GM12878 (cell line): ENCODE measurements around the gene PAM. TPM values are rescaled to one million over a fixed set of nuclear protein-coding genes. Genes with fewer than 3 reads are reported as not detected.

Experiments used
- ATAC-seq: fragments of 200-7000 bp; cut with Tn5 transposase; 3 replicates; pipeline ENCODE4 v1.9.1; 2020; ENCODE audit warnings: mild to moderate bottlenecking, moderate library complexity
- BruUV-seq: library from RNA; stranded (reverse); fragments of 400-500 nt; replicated peaks from 2 replicates; lab custom pipeline; 2021; lab: Mats Ljungman, UMichigan
- CTCF ChIA-PET: fragments of 300-600 bp; sonication (Branson Sonifier 250); formaldehyde crosslinking; extraction: SDS; loops from one replicate; lab custom pipeline; 2021; ENCODE audit warnings: inconsistent platforms; lab: Yijun Ruan, JAX
- POLR2A ChIA-PET: fragments of 350-600 bp; formaldehyde crosslinking; extraction: SDS; loops from one replicate; lab custom pipeline; 2021; ENCODE audit warnings: inconsistent platforms; lab: Charles Lee
- RAD21 ChIA-PET: fragments of 300-600 bp; sonication (Branson Sonifier 250); formaldehyde crosslinking; loops from one replicate; lab custom pipeline; 2023; ENCODE audit warnings: antibody characterized with exemption; ENCODE audit not compliant: unreplicated experiment; lab: Charles Lee
- SMC1A ChIA-PET: fragments of 300-600 bp; sonication (Branson Sonifier 250); formaldehyde crosslinking; loops from one replicate; lab custom pipeline; 2023; ENCODE audit not compliant: unreplicated experiment, uncharacterized antibody; lab: Charles Lee
- DNase-seq: peaks from one replicate; pipeline ENCODE4 v3.0.0-alpha.2; 2011; ENCODE audit warnings: low read depth, low spot score
- FAIRE-seq: peaks from 3 replicates; lab custom pipeline; 2011; peaks lifted over from hg19 to GRCh38; lab: Jason Lieb, UNC
- H2AFZ ChIP-seq: 2 replicates; pipeline ENCODE4 v1.6.0; 2011; ENCODE audit warnings: low read depth, low read length, control low read depth; ENCODE audit not compliant: control insufficient read depth
- H3K27ac ChIP-seq: 2 replicates; pipeline ENCODE4 v1.5.1; 2011; ENCODE audit warnings: control low read depth; ENCODE audit not compliant: control insufficient read depth, insufficient read depth
- H3K27me3 ChIP-seq, 2 experiments: replicated peaks in 1 of 2; 2 replicates each; pipeline versions ENCODE4 v1.6.0 to v1.6.1; 2011; ENCODE audit warnings: low read length in 1 of 2; ENCODE audit not compliant: control insufficient read depth in 2 of 2, insufficient read depth in 2 of 2
- H3K36me3 ChIP-seq, 2 experiments: 2 replicates each; pipeline ENCODE4 v1.5.1; 2011; ENCODE audit warnings: low read length in 1 of 2; ENCODE audit not compliant: control insufficient read depth in 2 of 2, insufficient read depth in 2 of 2
- H3K4me1 ChIP-seq: 2 replicates; pipeline ENCODE4 v1.6.1; 2011; ENCODE audit warnings: mild to moderate bottlenecking, low read length, moderate library complexity, mixed read lengths; ENCODE audit not compliant: control insufficient read depth, insufficient read depth
- H3K4me2 ChIP-seq: 2 replicates; pipeline ENCODE4 v1.6.0; 2011; ENCODE audit warnings: control low read depth; ENCODE audit not compliant: control insufficient read depth, insufficient read depth
- H3K4me3 ChIP-seq: fragments of 200-600 bp; sonication (generic); 2 replicates; pipeline ENCODE4 v1.5.1; 2016
- H3K79me2 ChIP-seq: 2 replicates; pipeline ENCODE4 v1.6.0; 2011; ENCODE audit warnings: low read length; ENCODE audit not compliant: control insufficient read depth, insufficient read depth
- H3K9ac ChIP-seq: 2 replicates; pipeline ENCODE4 v1.8.0; 2011; ENCODE audit warnings: low read length, control low read depth, mixed read lengths; ENCODE audit not compliant: control insufficient read depth, insufficient read depth
- H3K9me3 ChIP-seq: replicated peaks from 3 replicates; pipeline ENCODE4 v1.5.1; 2011; ENCODE audit warnings: mild to moderate bottlenecking, low read length; ENCODE audit not compliant: control insufficient read depth, insufficient read depth
- H4K20me1 ChIP-seq: 2 replicates; pipeline ENCODE4 v1.6.0; 2011; ENCODE audit not compliant: control insufficient read depth, insufficient read depth
- BACH1 ChIP-seq: fragments of 450-650 bp; IDR thresholded peaks from 2 replicates; pipeline ENCODE4 v1.6.1; 2017; ENCODE audit warnings: mild to moderate bottlenecking, borderline replicate concordance
- BCL11A ChIP-seq: IDR thresholded peaks from 2 replicates; pipeline ENCODE4 v1.6.1; 2011; ENCODE audit warnings: low read depth, low read length
- CBX3 ChIP-seq: fragments of 200-600 bp; sonication (generic); IDR thresholded peaks from 2 replicates; pipeline ENCODE4 v1.6.1; 2016; ENCODE audit warnings: low read depth, borderline replicate concordance
- CBX5 ChIP-seq: sonication (generic); IDR thresholded peaks from 2 replicates; pipeline ENCODE4 v1.6.1; 2016; ENCODE audit warnings: low read depth, moderate library complexity, mild to moderate bottlenecking, inconsistent platforms
- CREM ChIP-seq: IDR thresholded peaks from 2 replicates; pipeline ENCODE4 v1.6.1; 2014; ENCODE audit warnings: antibody characterized with exemption, low read depth
- E4F1 ChIP-seq: fragments of 450-650 bp; IDR thresholded peaks from 2 replicates; pipeline ENCODE4 v1.6.1; 2018; ENCODE audit warnings: borderline replicate concordance, mild to moderate bottlenecking; ENCODE audit not compliant: partially characterized antibody
- EED ChIP-seq: sonication (generic); IDR thresholded peaks from 2 replicates; pipeline ENCODE4 v1.6.1; 2016; ENCODE audit warnings: antibody characterized with exemption, low read depth
- ELK1 ChIP-seq: IDR thresholded peaks from 2 replicates; pipeline ENCODE4 v1.6.1; 2012; ENCODE audit warnings: low read depth, low read length, improper control_type of control experiment
- NBN ChIP-seq: fragments of 450-650 bp; IDR thresholded peaks from 2 replicates; pipeline ENCODE4 v1.6.1; 2016
- NR2C2 ChIP-seq: IDR thresholded peaks from 2 replicates; pipeline ENCODE4 v1.6.1; 2011; ENCODE audit warnings: borderline replicate concordance, low read depth; ENCODE audit not compliant: control insufficient read depth, insufficient read length
- RAD51 ChIP-seq: fragments of 450-650 bp; IDR thresholded peaks from 2 replicates; pipeline ENCODE4 v1.6.1; 2016; ENCODE audit warnings: moderate library complexity, mild to moderate bottlenecking, inconsistent platforms
- SMAD5 ChIP-seq: IDR thresholded peaks from 2 replicates; pipeline ENCODE4 v1.6.1; 2016; ENCODE audit warnings: antibody characterized with exemption, low read depth
- SPI1 ChIP-seq: IDR thresholded peaks from 2 replicates; pipeline ENCODE4 v1.6.1; 2011; ENCODE audit warnings: low read depth, mild to moderate bottlenecking, low read length, moderate library complexity, borderline replicate concordance; ENCODE audit not compliant: insufficient read depth
- TAF1 ChIP-seq: IDR thresholded peaks from 2 replicates; pipeline ENCODE4 v1.6.1; 2011; ENCODE audit warnings: mild to moderate bottlenecking, low read depth, low read length, borderline replicate concordance
- TCF7 ChIP-seq: IDR thresholded peaks from 2 replicates; pipeline ENCODE4 v1.6.1; 2014; ENCODE audit warnings: antibody characterized with exemption, borderline replicate concordance
- ZNF274 ChIP-seq: IDR thresholded peaks from one replicate; pipeline ENCODE4 v1.8.0; 2011; ENCODE audit not compliant: insufficient read length, insufficient read depth
- WGBS: methylation state at CpG from one replicate; pipeline ENCODE4 v1.1.6; 2016; ENCODE audit warnings: low lambda C conversion rate; ENCODE audit not compliant: insufficient replicate concordance, insufficient coverage; ENCODE audit errors: missing lambda C conversion rate; 5-methylcytosine and 5-hydroxymethylcytosine counted together
- in situ Hi-C: fragments of 300-500 bp; cut with MboI; formaldehyde crosslinking; loops from 9 replicates; pipeline ENCODE4 v1.14.3; 2018; ENCODE audit warnings: mixed read lengths
- intact Hi-C: fragments of 100-400 bp; cut with micrococcal nuclease; formaldehyde crosslinking; loops from one replicate; pipeline ENCODE4 v1.14.2; 2022; ENCODE audit not compliant: unreplicated experiment
- polyA plus RNA-seq, 11 experiments: library from polyadenylated mRNA; depleted of rRNA in 4 of 11; unstranded in 6 of 11; stranded (reverse) in 5 of 11; fragments of >200 nt; fragmentation: Nextera tagmentation in 4 of 11; fragmentation: Illumina TruSeq in 1 of 11; extraction: Ambion mirVana in 4 of 11; extraction: Trizol in 1 of 11; gene quantifications; 1 replicate in 1 of 11; 2 replicates in 10 of 11; pipeline versions ENCODE4 v1.2.1 to v1.2.3, GENCODE V29; 2011 to 2016; ENCODE audit warnings: inconsistent platforms in 2 of 11, missing spikeins in 2 of 11, low read depth in 1 of 11
- total RNA-seq, 4 experiments: library from RNA; depleted of rRNA in 3 of 4; stranded (reverse); fragments of >200 nt in 3 of 4; fragmentation: Illumina TruSeq in 1 of 4; extraction: Trizol in 1 of 4; gene quantifications; 2 replicates each; pipeline versions ENCODE4 v1.2.1 to v1.2.3, GENCODE V29; 2013 to 2021

Gene PAM
- total and polyA plus RNA-seq, 10 of the 15 experiments (the other 5 are each of a cell fraction or from before 2014, with no cell fraction given), result 5.5 to 72.5 (median 15.4) TPM

GRCh38 chr5:102986074-102986473 is 231.0 kb downstream of the PAM start:
- in situ Hi-C loops, result no loop called here
- Histone ChIP-seq H3K9ac (no peak overlapping the region), H3K27ac (no peak overlapping the region), H3K36me3 (peaks cover 0 to 2% of the 10 kb centered on the region in 2 experiments; a peak in 1 of 4 replicates), H3K9me3 (no peaks in the 10 kb centered on the region; the same call in 1 of the 3 replicates)
- no TSS peak for BruUV-seq
- ATAC-seq (0 out of 3 replicates have a peak, but pooled peaks have one; percentile 33), FAIRE-seq (no peak)
- no peak for TF ChIP-seq E4F1
- TF ChIP-seq SPI1, result peak; percentile 74; the same call in 1 of the 2 replicates
- TF ChIP-seq BCL11A, result no peak
- TF ChIP-seq NBN, result no peak
- TF ChIP-seq, all 136 proteins: peak for 1
- H2AFZ ChIP-seq, result no peak overlapping the region
- no peak overlapping the region for H3K4me2 ChIP-seq
- ChIA-PET POLR2A (no interaction called here), CTCF (interaction anchor here (0.7 kb wide), 1 partner anchor 9 kb away, joined by 3 read pairs; no protein-coding TSS in a partner anchor), RAD21 (no interaction called here), SMC1A (no interaction called here)
- no peaks in the 10 kb centered on the region for H4K20me1 ChIP-seq
- 65% methylated on average over 3 of the region's 3 CpGs for WGBS
- H3K27me3 ChIP-seq, result no peaks in the 10 kb centered on the region
- no peaks in the 10 kb centered on the region for H3K79me2 ChIP-seq
- intact Hi-C loops, result no loop called here
- no peak overlapping the region for H3K4me3 ChIP-seq
- DNase-seq, result no peak
- no peaks in the 10 kb centered on the region for H3K4me1 ChIP-seq

GRCh38 chr5:102988459-102988858 is 233.4 kb downstream of the PAM start:
- FAIRE-seq, result no peak
- no peak overlapping the region for H3K4me2 ChIP-seq
- SMC1A ChIA-PET, result no interaction called here
- intact Hi-C loops, result no loop called here
- POLR2A ChIA-PET, result no interaction called here
- no peaks in the 10 kb centered on the region for H3K79me2 ChIP-seq
- H3K4me1 ChIP-seq, result no peaks in the 10 kb centered on the region
- H4K20me1 ChIP-seq, result no peaks in the 10 kb centered on the region
- no peak for ATAC-seq
- no peak for DNase-seq
- CTCF ChIA-PET, result no interaction called here
- H3K9me3 ChIP-seq, result no peaks in the 10 kb centered on the region; the same call in 2 of the 3 replicates
- H3K27ac ChIP-seq, result no peak overlapping the region
- RAD21 ChIA-PET, result no interaction called here
- in situ Hi-C loops, result no loop called here
- 76% methylated on average over 3 of the region's 3 CpGs for WGBS
- H3K36me3 ChIP-seq, result no peaks in the 10 kb centered on the region
- H2AFZ ChIP-seq, result no peak overlapping the region
- H3K27me3 ChIP-seq, result no peaks in the 10 kb centered on the region
- BruUV-seq, result no TSS peak
- no peak overlapping the region for H3K9ac ChIP-seq
- H3K4me3 ChIP-seq, result no peak overlapping the region
- TF ChIP-seq CBX3, result no peak
- TF ChIP-seq SMAD5, result no peak
- TF ChIP-seq NR2C2, result no peak
- TF ChIP-seq BACH1, result no peak
- TF ChIP-seq ELK1, result no peak
- TF ChIP-seq EED, result no peak
- TF ChIP-seq CBX5, result no peak
- TF ChIP-seq CREM, result no peak
- no peak for TF ChIP-seq TCF7
- TF ChIP-seq TAF1, result no peak
- no peak for TF ChIP-seq ZNF274
- TF ChIP-seq RAD51, result no peak
